ENCODE data around the gene DNAJB6. TPM values are rescaled to one million over a fixed set of nuclear protein-coding genes. Genes with fewer than 3 reads are reported as not detected.
A peak's percentile ranks its signal among the peaks of the same experiment; 100 is the strongest.

The DNAJB6 gene
- total RNA-seq, 1 donor from 2014 or later = 172 TPM

GRCh38 chr7:157431173-157431950, 94.6 kb downstream of the DNAJB6 start:
- Histone ChIP-seq H3K79me2 (ENCODE audit: low read depth) (no peaks in the 10 kb centered on the region), H3K9ac (no peak overlapping the region), H3F3A (ENCODE audit: low read depth) (no peaks in the 10 kb centered on the region), H2AFZ (replicated peaks) (no peak overlapping the region), H3K4me1 (peaks cover 5% of the 10 kb centered on the region), H4K20me1 (ENCODE audit: low read depth) (no peaks in the 10 kb centered on the region), H3K27me3 (no peaks in the 10 kb centered on the region), H3K4me3 (no peak overlapping the region), H3K27ac (no peak overlapping the region), H3K4me2 (no peak overlapping the region), H3K36me3 (no peaks in the 10 kb centered on the region), H3K9me3 (ENCODE audit: low read depth) (no peaks in the 10 kb centered on the region)
- Mint-ChIP-seq H3K4me3 (no peak overlapping the region), H3K36me3 (no peaks in the 10 kb centered on the region), H3K27me3 (ENCODE audit: insufficient read depth, low read depth) (peaks cover 18% of the 10 kb centered on the region), H3K9me3 (peaks cover 2% of the 10 kb centered on the region), H3K4me1 (peaks cover 32% of the 10 kb centered on the region), H3K27ac (no peak overlapping the region)
- no peak for DNase-seq (ENCODE audit: low spot score)
- no peak for TF ChIP-seq EZH2phosphoT487 (IDR thresholded peaks at IDR 0.05)

GRCh38 chr7:157431951-157432540, 95.2 kb downstream of the DNAJB6 start:
- Histone ChIP-seq H2AFZ (replicated peaks) (peak overlapping the region; percentile 36), H3K79me2 (ENCODE audit: low read depth) (no peaks in the 10 kb centered on the region), H3K4me3 (no peak overlapping the region), H3K4me2 (no peak overlapping the region), H3K9ac (no peak overlapping the region), H3K36me3 (no peaks in the 10 kb centered on the region), H3F3A (ENCODE audit: low read depth) (no peaks in the 10 kb centered on the region), H3K4me1 (peaks cover 5% of the 10 kb centered on the region), H3K27me3 (no peaks in the 10 kb centered on the region), H3K9me3 (ENCODE audit: low read depth) (no peaks in the 10 kb centered on the region), H4K20me1 (ENCODE audit: low read depth) (no peaks in the 10 kb centered on the region), H3K27ac (no peak overlapping the region)
- TF ChIP-seq EZH2 (IDR thresholded peaks at IDR 0.05) (no peak), CTCF (IDR thresholded peaks at IDR 0.05) (no peak), EZH2phosphoT487 (IDR thresholded peaks at IDR 0.05) (no peak)
- H3K4me1 Mint-ChIP-seq = peaks cover 39% of the 10 kb centered on the region
- no peaks in the 10 kb centered on the region for H3K36me3 Mint-ChIP-seq
- no peak for DNase-seq (ENCODE audit: low spot score)
- no peak overlapping the region for H3K4me3 Mint-ChIP-seq
- peaks cover 4% of the 10 kb centered on the region for H3K9me3 Mint-ChIP-seq
- peak overlapping the region; percentile 62 for H3K27ac Mint-ChIP-seq
- peaks cover 18% of the 10 kb centered on the region for H3K27me3 Mint-ChIP-seq (ENCODE audit: insufficient read depth, low read depth)

GRCh38 chr7:157432541-157432956, 95.7 kb downstream of the DNAJB6 start:
- H3K27me3 Mint-ChIP-seq (ENCODE audit: insufficient read depth, low read depth) = peaks cover 18% of the 10 kb centered on the region
- Histone ChIP-seq H3K9me3 (ENCODE audit: low read depth) (no peaks in the 10 kb centered on the region), H4K20me1 (ENCODE audit: low read depth) (no peaks in the 10 kb centered on the region), H3F3A (ENCODE audit: low read depth) (no peaks in the 10 kb centered on the region), H3K36me3 (no peaks in the 10 kb centered on the region), H2AFZ (replicated peaks) (peak overlapping the region; percentile 36), H3K79me2 (ENCODE audit: low read depth) (no peaks in the 10 kb centered on the region), H3K27me3 (no peaks in the 10 kb centered on the region), H3K4me1 (peaks cover 5% of the 10 kb centered on the region), H3K27ac (no peak overlapping the region), H3K9ac (no peak overlapping the region), H3K4me2 (peak overlapping the region; percentile 75), H3K4me3 (peak overlapping the region; percentile 31)
- H3K4me1 Mint-ChIP-seq = peaks cover 39% of the 10 kb centered on the region
- H3K36me3 Mint-ChIP-seq = no peaks in the 10 kb centered on the region
- TF ChIP-seq EZH2phosphoT487 (IDR thresholded peaks at IDR 0.05) (no peak), EZH2 (IDR thresholded peaks at IDR 0.05) (no peak), CTCF (IDR thresholded peaks at IDR 0.05) (no peak)
- peak overlapping the region; percentile 72 for H3K4me3 Mint-ChIP-seq
- peak; percentile 76 for DNase-seq (ENCODE audit: low spot score)
- peaks cover 4% of the 10 kb centered on the region for H3K9me3 Mint-ChIP-seq
- H3K27ac Mint-ChIP-seq = peak overlapping the region; percentile 62

Measured in neural progenitor cell (in vitro differentiated cells).